ENCODE data around the gene GOLPH3.

GOLPH3 gene

GRCh38 chr5:32092938-32093812 is 80.9 kb downstream of the GOLPH3 start:
- Histone ChIP-seq H3K4me1 (peaks cover 2% of the 10 kb centered on the region), H3K27me3 (no peaks in the 10 kb centered on the region), H3K36me3 (peaks cover 3% of the 10 kb centered on the region; the same call in 1 of the 2 replicates), H3K9me3 (no peaks in the 10 kb centered on the region), H3K4me3 (ENCODE audit: low read depth, low read length) (no peak overlapping the region)
- TF ChIP-seq CTCF (IDR thresholded peaks at IDR 0.05; ENCODE audit: low read depth, low read length), result peak; percentile 91
- peak; percentile 85 for DNase-seq

GRCh38 chr5:32090755-32091128 is 83.4 kb downstream of the GOLPH3 start:
- Histone ChIP-seq H3K27me3 (no peaks in the 10 kb centered on the region), H3K36me3 (0 out of 2 replicates have a peak, but pooled peaks cover 3% of the 10 kb centered on the region), H3K4me1 (no peaks in the 10 kb centered on the region), H3K4me3 (ENCODE audit: low read depth, low read length) (no peak overlapping the region), H3K9me3 (no peaks in the 10 kb centered on the region)
- no peak for DNase-seq
- no peak for TF ChIP-seq CTCF (IDR thresholded peaks at IDR 0.05; ENCODE audit: low read depth, low read length)

DNA sequence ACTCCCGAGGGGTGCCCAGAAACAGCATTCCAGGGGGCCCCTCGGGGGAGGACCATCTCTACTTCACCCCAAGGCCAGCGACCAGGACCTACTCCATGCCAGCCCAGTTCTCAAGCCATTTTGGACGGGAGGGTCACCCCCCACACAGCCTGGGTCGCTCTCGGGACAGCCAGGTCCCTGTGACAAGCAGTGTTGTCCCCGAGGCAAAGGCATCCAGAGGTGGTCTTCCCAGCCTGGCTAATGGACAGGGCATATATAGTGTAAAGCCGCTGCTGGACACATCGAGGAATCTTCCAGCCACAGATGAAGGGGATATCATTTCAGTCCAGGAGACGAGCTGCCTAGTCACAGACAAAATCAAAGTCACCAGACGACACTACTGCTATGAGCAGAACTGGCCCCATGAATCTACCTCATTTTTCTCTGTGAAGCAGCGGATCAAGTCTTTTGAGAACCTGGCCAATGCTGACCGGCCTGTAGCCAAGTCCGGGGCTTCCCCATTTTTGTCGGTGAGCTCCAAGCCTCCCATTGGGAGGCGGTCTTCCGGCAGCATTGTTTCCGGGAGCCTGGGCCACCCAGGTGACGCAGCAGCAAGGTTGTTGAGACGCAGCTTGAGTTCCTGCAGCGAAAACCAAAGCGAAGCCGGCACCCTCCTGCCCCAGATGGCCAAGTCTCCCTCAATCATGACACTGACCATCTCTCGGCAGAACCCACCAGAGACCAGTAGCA is 83.9 kb downstream of the GOLPH3 start:
- 0 out of 2 replicates have a peak, but pooled peaks cover 3% of the 10 kb centered on the region for H3K36me3 ChIP-seq

DNA sequence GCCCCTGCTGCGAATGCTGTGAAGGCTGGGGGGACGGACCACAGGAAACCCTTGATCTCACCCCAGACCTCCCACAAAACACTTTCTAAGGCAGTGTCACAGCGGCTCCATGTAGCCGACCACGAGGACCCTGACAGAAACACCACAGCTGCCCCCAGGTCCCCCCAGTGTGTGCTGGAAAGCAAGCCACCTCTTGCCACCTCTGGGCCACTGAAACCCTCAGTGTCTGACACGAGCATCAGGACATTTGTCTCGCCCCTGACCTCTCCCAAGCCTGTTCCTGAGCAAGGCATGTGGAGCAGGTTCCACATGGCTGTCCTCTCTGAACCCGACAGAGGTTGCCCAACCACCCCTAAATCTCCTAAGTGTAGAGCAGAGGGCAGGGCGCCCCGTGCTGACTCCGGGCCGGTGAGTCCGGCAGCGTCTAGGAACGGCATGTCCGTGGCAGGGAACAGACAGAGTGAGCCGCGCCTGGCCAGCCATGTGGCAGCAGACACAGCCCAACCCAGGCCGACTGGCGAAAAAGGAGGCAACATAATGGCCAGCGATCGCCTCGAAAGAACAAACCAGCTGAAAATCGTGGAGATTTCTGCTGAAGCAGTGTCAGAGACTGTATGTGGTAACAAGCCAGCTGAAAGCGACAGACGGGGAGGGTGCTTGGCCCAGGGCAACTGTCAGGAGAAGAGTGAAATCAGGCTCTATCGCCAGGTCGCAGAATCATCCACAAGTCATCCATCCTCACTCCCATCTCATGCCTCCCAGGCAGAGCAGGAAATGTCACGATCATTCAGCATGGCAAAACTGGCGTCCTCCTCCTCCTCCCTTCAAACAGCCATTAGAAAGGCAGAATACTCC is 84.7 kb downstream of the GOLPH3 start:
- TF ChIP-seq CTCF (IDR thresholded peaks at IDR 0.05; ENCODE audit: low read depth, low read length), result no peak
- no peak overlapping the region for H3K4me3 ChIP-seq (ENCODE audit: low read depth, low read length)
- H3K27me3 ChIP-seq, result no peaks in the 10 kb centered on the region
- 0 out of 2 replicates have a peak, but pooled peaks cover 3% of the 10 kb centered on the region for H3K36me3 ChIP-seq
- H3K4me1 ChIP-seq, result no peaks in the 10 kb centered on the region
- no peaks in the 10 kb centered on the region for H3K9me3 ChIP-seq
- no peak for DNase-seq

More for the DNA sequence above, 83.9 kb downstream of the GOLPH3 start:
- Histone ChIP-seq H3K9me3 (no peaks in the 10 kb centered on the region), H3K27me3 (no peaks in the 10 kb centered on the region), H3K4me1 (no peaks in the 10 kb centered on the region), H3K4me3 (ENCODE audit: low read depth, low read length) (no peak overlapping the region)
- DNase-seq, result no peak
- no peak for TF ChIP-seq CTCF (IDR thresholded peaks at IDR 0.05; ENCODE audit: low read depth, low read length)

DNA sequence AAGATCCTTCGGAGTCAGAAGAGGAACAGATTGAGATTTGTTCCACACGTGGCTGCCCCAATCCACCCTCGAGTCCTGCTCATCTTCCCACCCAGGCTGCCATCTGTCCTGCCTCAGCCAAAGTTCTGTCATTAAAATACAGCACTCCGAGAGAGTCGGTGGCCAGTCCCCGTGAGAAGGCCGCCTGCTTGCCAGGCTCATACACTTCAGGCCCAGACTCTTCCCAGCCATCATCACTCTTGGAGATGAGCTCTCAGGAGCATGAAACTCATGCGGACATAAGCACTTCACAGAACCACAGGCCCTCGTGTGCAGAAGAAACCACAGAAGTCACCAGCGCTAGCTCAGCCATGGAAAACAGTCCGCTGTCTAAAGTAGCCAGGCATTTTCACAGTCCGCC is 85.9 kb downstream of the GOLPH3 start:
- Histone ChIP-seq H3K4me3 (ENCODE audit: low read depth, low read length) (no peak overlapping the region), H3K27me3 (no peaks in the 10 kb centered on the region), H3K36me3 (0 out of 2 replicates have a peak, but pooled peaks cover 3% of the 10 kb centered on the region), H3K9me3 (no peaks in the 10 kb centered on the region), H3K4me1 (no peaks in the 10 kb centered on the region)
- no peak for TF ChIP-seq CTCF (IDR thresholded peaks at IDR 0.05; ENCODE audit: low read depth, low read length)
- DNase-seq, result no peak

All from BE2C (cell line).